Muscle layer of duodenum (tissue), 2 donors: Measurements from ENCODE around the gene FBN2.

Experiments used
- H3K27ac ChIP-seq: one replicate; pipeline ENCODE4 v1.7.0; 2013; ENCODE audit warnings: mild to moderate bottlenecking, low read length
- H3K27me3 ChIP-seq: one replicate; pipeline ENCODE4 v1.7.0; 2013; ENCODE audit warnings: low read depth, mild to moderate bottlenecking, control low read depth, low read length
- H3K36me3 ChIP-seq, 2 donors: one replicate each; pipeline ENCODE4 v1.7.0; 2013; ENCODE audit warnings: low read length in 2 of 2, control low read depth in 1 of 2, mild to moderate bottlenecking in 1 of 2; ENCODE audit not compliant: insufficient read depth in 2 of 2, control insufficient read depth in 1 of 2
- H3K4me1 ChIP-seq, 2 donors: one replicate each; pipeline ENCODE4 v1.7.0; 2013; ENCODE audit warnings: low read length in 2 of 2, mild to moderate bottlenecking in 2 of 2, control low read depth in 1 of 2, moderate library complexity in 1 of 2; ENCODE audit not compliant: insufficient read depth in 2 of 2, control insufficient read depth in 1 of 2
- H3K4me3 ChIP-seq, 2 donors: one replicate each; pipeline ENCODE4 v1.7.0; 2013; ENCODE audit warnings: low read length in 2 of 2, low read depth in 1 of 2, mild to moderate bottlenecking in 1 of 2
- H3K9me3 ChIP-seq, 2 donors: one replicate each; pipeline ENCODE4 v1.7.0; 2013; ENCODE audit warnings: low read length in 2 of 2, control low read depth in 1 of 2, mild to moderate bottlenecking in 1 of 2; ENCODE audit not compliant: control insufficient read depth in 1 of 2
- donor health status: healthy.

FBN2 gene

GRCh38 chr5:128243958-128244582 lies 294.0 kb downstream of the FBN2 start:
- Histone ChIP-seq H3K9me3 (no peaks in the 10 kb centered on the region), H3K4me1 (no peaks in the 10 kb centered on the region), H3K27me3 (no peaks in the 10 kb centered on the region), H3K4me3 (no peak overlapping the region), H3K36me3 (no peaks in the 10 kb centered on the region), H3K27ac (no peak overlapping the region)

- H3K27ac ChIP-seq = no peak overlapping the region
- no peaks in the 10 kb centered on the region for H3K36me3 ChIP-seq
- H3K4me1 ChIP-seq = peaks cover 0 to 14% of the 10 kb centered on the region in 2 donors
- no peaks in the 10 kb centered on the region for H3K27me3 ChIP-seq
- no peak overlapping the region for H3K4me3 ChIP-seq
- no peaks in the 10 kb centered on the region for H3K9me3 ChIP-seq
Observed at GRCh38 chr5:128241051-128241695, 296.9 kb downstream of the FBN2 start.

- H3K27ac ChIP-seq = no peak overlapping the region
- H3K36me3 ChIP-seq = no peaks in the 10 kb centered on the region
- no peaks in the 10 kb centered on the region for H3K27me3 ChIP-seq
- H3K9me3 ChIP-seq = no peaks in the 10 kb centered on the region
- no peak overlapping the region for H3K4me3 ChIP-seq
- peaks cover 0 to 14% of the 10 kb centered on the region in 2 donors for H3K4me1 ChIP-seq
Observed at GRCh38 chr5:128237546-128237945, 300.5 kb downstream of the FBN2 start.

GRCh38 chr5:128237000-128237399 lies 301.0 kb downstream of the FBN2 start:
- Histone ChIP-seq H3K27ac (no peak overlapping the region), H3K36me3 (no peaks in the 10 kb centered on the region), H3K9me3 (no peaks in the 10 kb centered on the region), H3K4me3 (no peak overlapping the region), H3K27me3 (no peaks in the 10 kb centered on the region), H3K4me1 (peaks cover 0 to 14% of the 10 kb centered on the region in 2 donors)

DNA sequence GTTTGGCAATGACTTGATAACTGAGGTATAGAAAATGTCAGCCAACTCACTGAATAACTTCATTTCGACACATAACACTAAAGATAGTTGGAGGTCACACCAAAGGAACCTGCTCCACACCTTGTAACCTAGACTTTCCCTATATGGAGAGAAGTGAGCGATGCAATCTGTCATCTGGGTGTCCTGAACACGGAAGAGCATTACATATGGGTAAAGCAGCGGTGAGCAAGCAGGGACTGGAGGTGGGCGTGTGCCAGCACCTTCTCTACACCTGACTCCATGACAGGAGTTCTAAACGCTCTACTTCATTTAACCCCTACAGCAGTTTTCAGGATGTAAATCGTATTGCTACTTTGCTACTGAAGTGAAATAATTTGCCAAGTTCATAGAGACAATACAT lies 301.7 kb downstream of the FBN2 start:
- Histone ChIP-seq H3K27me3 (no peaks in the 10 kb centered on the region), H3K27ac (no peak overlapping the region), H3K4me1 (peaks cover 0 to 14% of the 10 kb centered on the region in 2 donors), H3K4me3 (no peak overlapping the region), H3K36me3 (no peaks in the 10 kb centered on the region), H3K9me3 (no peaks in the 10 kb centered on the region)

DNA sequence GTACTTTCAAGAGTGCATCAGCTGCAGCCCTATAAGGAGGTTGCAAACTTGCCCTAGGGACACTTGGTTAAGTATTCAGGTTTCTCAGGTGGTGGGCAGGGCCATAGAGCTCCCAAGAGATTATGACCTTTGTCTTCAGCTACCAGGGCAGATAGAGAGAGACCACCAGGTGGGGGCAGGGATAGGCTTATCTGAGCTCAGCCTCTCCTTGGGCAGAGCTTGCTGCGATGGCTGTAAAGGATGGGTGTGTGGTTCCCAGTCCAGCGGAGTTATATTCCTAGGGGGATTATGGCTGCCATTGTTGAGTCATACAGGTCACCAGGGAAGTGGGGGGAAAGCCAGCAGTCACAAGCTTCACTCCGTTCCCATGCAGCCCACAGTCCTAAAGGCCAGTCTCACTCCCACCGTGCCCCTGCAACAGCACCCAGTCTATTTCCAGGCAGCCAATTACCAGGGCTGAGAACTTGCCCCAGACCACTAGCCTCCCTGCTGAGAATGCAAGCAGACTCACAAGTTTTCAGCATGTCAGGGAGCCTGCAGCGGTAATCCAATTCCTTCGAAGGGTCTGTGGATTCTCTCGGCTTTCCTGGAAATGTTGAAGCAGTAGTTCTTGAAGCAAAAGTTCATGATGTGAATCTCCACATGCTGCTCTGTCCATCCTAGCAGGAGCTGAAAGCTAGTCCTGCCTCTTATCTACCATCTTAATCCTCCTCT lies 303.0 kb downstream of the FBN2 start:
- H3K9me3 ChIP-seq = no peaks in the 10 kb centered on the region
- H3K4me3 ChIP-seq = no peak overlapping the region
- peaks cover 0 to 14% of the 10 kb centered on the region in 2 donors for H3K4me1 ChIP-seq
- no peaks in the 10 kb centered on the region for H3K27me3 ChIP-seq
- no peaks in the 10 kb centered on the region for H3K36me3 ChIP-seq
- H3K27ac ChIP-seq = no peak overlapping the region

- H3K4me3 ChIP-seq = no peak overlapping the region
- H3K9me3 ChIP-seq = no peaks in the 10 kb centered on the region
- no peaks in the 10 kb centered on the region for H3K36me3 ChIP-seq
- no peak overlapping the region for H3K27ac ChIP-seq
- peaks cover 0 to 7% of the 10 kb centered on the region in 2 donors for H3K4me1 ChIP-seq
- no peaks in the 10 kb centered on the region for H3K27me3 ChIP-seq
Observed at GRCh38 chr5:128228521-128228920, 309.5 kb downstream of the FBN2 start.

DNA sequence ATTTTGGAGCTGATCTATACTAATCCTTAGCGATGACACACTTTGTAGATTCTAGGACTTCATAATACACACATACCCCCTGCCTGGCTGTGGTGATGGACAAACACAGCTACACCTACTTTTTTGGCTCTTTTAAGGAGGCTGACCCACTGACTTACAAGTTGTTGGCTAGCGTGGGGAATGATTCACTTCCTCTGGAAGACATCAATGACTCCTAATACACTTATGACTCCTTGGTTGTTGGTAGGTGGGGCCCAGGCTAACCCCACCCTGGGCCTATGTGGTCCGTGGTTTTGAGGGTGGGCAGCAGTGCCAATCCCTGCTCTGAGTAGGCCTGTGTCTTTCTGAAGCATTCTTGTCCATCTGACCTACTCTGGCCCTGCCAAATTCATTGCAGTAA lies 310.0 kb downstream of the FBN2 start:
- H3K4me1 ChIP-seq = peaks cover 0 to 7% of the 10 kb centered on the region in 2 donors
- H3K9me3 ChIP-seq = no peaks in the 10 kb centered on the region
- H3K36me3 ChIP-seq = no peaks in the 10 kb centered on the region
- H3K27ac ChIP-seq = no peak overlapping the region
- no peak overlapping the region for H3K4me3 ChIP-seq
- H3K27me3 ChIP-seq = no peaks in the 10 kb centered on the region

DNA sequence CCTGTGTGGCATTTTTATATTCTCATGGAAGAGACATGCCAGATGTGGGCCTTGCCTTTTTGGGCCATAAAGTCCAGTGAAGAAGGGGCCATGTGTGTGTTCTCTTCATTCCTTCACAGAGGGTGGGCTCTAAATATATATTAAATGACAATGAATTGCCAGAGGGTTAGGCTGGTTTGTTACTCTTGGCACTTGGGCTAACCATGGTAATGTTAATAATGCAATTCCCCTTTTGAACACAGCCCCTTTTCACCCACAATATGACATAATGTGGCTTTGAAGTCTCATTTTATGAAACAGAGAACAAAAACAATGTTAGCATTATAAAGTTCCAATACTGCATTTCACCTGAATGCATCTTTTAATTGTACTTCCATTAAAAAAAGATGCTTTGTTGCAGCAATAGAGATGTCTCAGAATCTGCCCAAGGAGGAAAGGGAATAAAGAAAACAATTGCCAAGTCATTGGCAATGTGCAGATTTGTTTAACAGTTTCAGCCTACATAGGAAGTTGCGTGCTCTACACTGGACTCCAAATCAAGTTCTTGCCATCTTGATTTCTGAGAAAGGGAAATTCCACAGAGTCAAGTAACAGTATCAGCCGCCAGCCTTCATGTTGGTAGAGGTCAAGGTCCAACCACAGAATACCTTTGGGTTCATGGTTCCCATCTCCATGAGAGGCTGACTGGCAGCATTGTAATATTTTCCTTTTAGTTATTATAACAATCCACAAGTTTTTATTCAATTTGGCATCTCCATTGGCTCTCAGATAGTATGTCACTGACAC lies 312.6 kb downstream of the FBN2 start:
- H3K27ac ChIP-seq = no peak overlapping the region
- no peaks in the 10 kb centered on the region for H3K27me3 ChIP-seq
- H3K4me1 ChIP-seq = peaks cover 0 to 7% of the 10 kb centered on the region in 2 donors
- no peak overlapping the region for H3K4me3 ChIP-seq
- no peaks in the 10 kb centered on the region for H3K36me3 ChIP-seq
- no peaks in the 10 kb centered on the region for H3K9me3 ChIP-seq

DNA sequence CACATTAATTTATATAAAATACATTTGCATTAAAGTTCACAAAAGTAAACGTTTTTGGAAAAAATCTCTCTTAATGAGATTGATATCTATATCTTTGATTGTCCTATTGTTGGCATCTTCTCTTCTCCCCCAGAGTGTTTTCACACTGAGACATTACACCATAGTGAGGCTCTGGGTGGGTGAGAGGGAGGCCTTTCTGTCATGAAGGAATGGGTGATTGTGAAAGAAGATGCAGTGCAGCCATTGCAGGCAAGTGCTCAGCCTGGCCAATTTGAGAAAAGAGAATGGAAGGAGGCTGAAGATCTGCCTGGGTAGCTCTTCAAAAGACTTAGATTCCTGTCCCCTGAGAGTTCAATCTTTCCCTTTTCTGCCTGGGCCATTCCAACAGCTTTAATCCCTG lies 313.7 kb downstream of the FBN2 start:
- Histone ChIP-seq H3K27me3 (no peaks in the 10 kb centered on the region), H3K36me3 (no peaks in the 10 kb centered on the region), H3K4me3 (no peak overlapping the region), H3K27ac (no peak overlapping the region), H3K9me3 (no peaks in the 10 kb centered on the region), H3K4me1 (peaks cover 0 to 7% of the 10 kb centered on the region in 2 donors)

DNA sequence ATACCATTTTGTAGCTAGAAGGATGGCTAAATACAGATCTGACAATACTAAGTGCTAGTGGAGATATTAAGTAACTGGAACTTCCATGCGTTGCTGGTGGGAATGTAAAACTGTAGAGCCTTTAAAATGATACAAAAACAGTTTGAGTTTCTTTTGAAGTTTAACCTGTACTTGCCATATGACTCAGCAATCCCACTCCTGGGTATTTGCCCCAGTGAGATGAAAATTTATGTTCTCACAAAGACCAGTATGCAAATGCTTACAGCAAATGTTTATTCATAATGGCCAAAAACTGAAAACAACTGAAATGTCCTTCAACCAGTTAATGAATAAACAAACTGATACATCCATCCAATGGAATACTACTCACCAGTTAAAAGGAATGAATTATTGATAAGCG lies 317.2 kb downstream of the FBN2 start:
- no peaks in the 10 kb centered on the region for H3K4me1 ChIP-seq
- H3K36me3 ChIP-seq = no peaks in the 10 kb centered on the region
- no peak overlapping the region for H3K27ac ChIP-seq
- H3K9me3 ChIP-seq = no peaks in the 10 kb centered on the region
- H3K4me3 ChIP-seq = no peak overlapping the region
- H3K27me3 ChIP-seq = no peaks in the 10 kb centered on the region
